Right lobe of liver (tissue), 6 donors: Measurements from ENCODE around the gene CDK2AP2. TPM values are rescaled to one million over a fixed set of nuclear protein-coding genes. Genes with fewer than 3 reads are reported as not detected.
"Not testable (repeated sequence)": the region's sequence is repeated elsewhere in the genome, so short reads cannot be mapped to it uniquely, and the experiment has no call there.

ENCODE experiments used
- ATAC-seq, 4 donors: fragments of 200-7000 bp; cut with Tn5 transposase; one replicate each; pipeline ENCODE4 v1.9.1; 2020; ENCODE audit warnings: mild to moderate bottlenecking in 4 of 4, moderate library complexity in 4 of 4
- DNase-seq, 3 donors: peaks; one replicate each; pipeline ENCODE4 v3.0.0-alpha.2; 2020
- H3K27ac ChIP-seq, 3 donors: fragments of 200-600 bp; one replicate each; pipeline ENCODE4 v1.8.0; 2022
- H3K27me3 ChIP-seq, 2 donors: fragments of 200-600 bp; one replicate each; pipeline ENCODE4 v1.8.0; 2022
- H3K36me3 ChIP-seq, 4 donors: fragments of 200-600 bp; sonication (generic) in 1 of 4; one replicate each; pipeline versions ENCODE4 v1.5.1 to v1.8.0; 2017 to 2022; ENCODE audit warnings: control low read depth in 1 of 4
- H3K4me1 ChIP-seq, 4 donors: fragments of 200-600 bp; sonication (generic) in 1 of 4; one replicate each; pipeline versions ENCODE4 v1.5.1 to v1.8.0; 2017 to 2022; ENCODE audit warnings: control low read depth in 1 of 4
- H3K4me3 ChIP-seq, 3 donors: fragments of 200-600 bp; one replicate each; pipeline ENCODE4 v1.8.0; 2022
- H3K9me3 ChIP-seq, 4 donors: fragments of 200-600 bp; sonication (generic) in 1 of 4; one replicate each; pipeline versions ENCODE4 v1.5.1 to v1.8.0; 2017 to 2022; ENCODE audit warnings: control low read depth in 1 of 4
- POLR2A ChIP-seq: fragments of 450-650 bp; IDR thresholded peaks from one replicate; pipeline ENCODE4 v1.6.1; 2017; ENCODE audit warnings: antibody characterized with exemption, mild to moderate bottlenecking
- WGBS: methylation state at CpG from one replicate; pipeline ENCODE4 v1.1.6; 2018; ENCODE audit warnings: low coverage, low lambda C conversion rate; ENCODE audit not compliant: insufficient coverage; ENCODE audit errors: missing lambda C conversion rate; 5-methylcytosine and 5-hydroxymethylcytosine counted together
- intact Hi-C, 2 donors: fragments of 100-400 bp; cut with DNase I; formaldehyde crosslinking; loops; one replicate each; pipeline versions ENCODE4 v1.11.2 to v1.14.1; 2022
- total RNA-seq, 6 experiments: library from RNA; depleted of rRNA in 2 of 6; stranded (reverse); fragments of >200 nt in 2 of 6; fragmentation: NEBNext Ultra II Directional in 3 of 6; extraction: Animal tissue kit (Norgen Biotek cat#: 25700) in 3 of 6; gene quantifications; one replicate each; pipeline versions ENCODE4 v1.1.0 to v1.2.4, GENCODE V29; 2016 to 2023
- TF ChIP-seq, protein P1 (sequence below), 4 donors: fragments of 200-600 bp in 3 of 4; fragments of 450-650 bp in 1 of 4; IDR thresholded peaks; one replicate each; pipeline versions ENCODE4 v1.5.1 to v1.8.0; 2016 to 2022; ENCODE audit warnings: antibody characterized with exemption in 4 of 4, mild to moderate bottlenecking in 2 of 4
- donor health status: DM: no; HTN: yes; CAD: no.
- donor health status: DM: no; HTN: no; CAD: no.
- donor health status: DM: no; HTN: no; CAD: no.
- donor health status: DM: no; HTN: yes; CAD: no.
- donor health status: DM: no; HTN: yes; CAD: no.

The CDK2AP2 gene
- total RNA-seq, 6 experiments from 2014 or later, result 45.2 to 74.9 (median 55.7) TPM

- no peaks in the 10 kb centered on the region for H3K27me3 ChIP-seq
- no peaks in the 10 kb centered on the region for H3K9me3 ChIP-seq
- intact Hi-C loops, result no loop called here
- 83% methylated on average over 6 of the region's 11 CpGs for WGBS
- ATAC-seq (no peak), DNase-seq (peak in 2 of 3 donors; percentile 28 to 50)
- H3K36me3 ChIP-seq, result peaks cover 0 to 6% (median 0%) of the 10 kb centered on the region in 4 donors
- H3K4me1 ChIP-seq, result peaks cover 0 to 15% (median 5%) of the 10 kb centered on the region in 4 donors
- TF ChIP-seq, protein P1, sequence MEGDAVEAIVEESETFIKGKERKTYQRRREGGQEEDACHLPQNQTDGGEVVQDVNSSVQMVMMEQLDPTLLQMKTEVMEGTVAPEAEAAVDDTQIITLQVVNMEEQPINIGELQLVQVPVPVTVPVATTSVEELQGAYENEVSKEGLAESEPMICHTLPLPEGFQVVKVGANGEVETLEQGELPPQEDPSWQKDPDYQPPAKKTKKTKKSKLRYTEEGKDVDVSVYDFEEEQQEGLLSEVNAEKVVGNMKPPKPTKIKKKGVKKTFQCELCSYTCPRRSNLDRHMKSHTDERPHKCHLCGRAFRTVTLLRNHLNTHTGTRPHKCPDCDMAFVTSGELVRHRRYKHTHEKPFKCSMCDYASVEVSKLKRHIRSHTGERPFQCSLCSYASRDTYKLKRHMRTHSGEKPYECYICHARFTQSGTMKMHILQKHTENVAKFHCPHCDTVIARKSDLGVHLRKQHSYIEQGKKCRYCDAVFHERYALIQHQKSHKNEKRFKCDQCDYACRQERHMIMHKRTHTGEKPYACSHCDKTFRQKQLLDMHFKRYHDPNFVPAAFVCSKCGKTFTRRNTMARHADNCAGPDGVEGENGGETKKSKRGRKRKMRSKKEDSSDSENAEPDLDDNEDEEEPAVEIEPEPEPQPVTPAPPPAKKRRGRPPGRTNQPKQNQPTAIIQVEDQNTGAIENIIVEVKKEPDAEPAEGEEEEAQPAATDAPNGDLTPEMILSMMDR (IDR thresholded peaks at IDR 0.05), result no peak
- TF ChIP-seq POLR2A, result no peak
- no peak overlapping the region for H3K4me3 ChIP-seq
- no peak overlapping the region for H3K27ac ChIP-seq
Measured at GRCh38 chr11:67484847-67485311, 23.1 kb downstream of the CDK2AP2 start.

GRCh38 chr11:67483831-67484665, 23.9 kb downstream of the CDK2AP2 start:
- no peaks in the 10 kb centered on the region for H3K9me3 ChIP-seq
- peak overlapping the region in 2 of 3 donors; percentile 61 to 66 for H3K4me3 ChIP-seq
- H3K27ac ChIP-seq, result no peak overlapping the region
- ATAC-seq (no peak), DNase-seq (no peak)
- TF ChIP-seq, protein P1 (IDR thresholded peaks at IDR 0.05), result no peak
- no peak for TF ChIP-seq POLR2A
- peaks cover 0 to 6% (median 0%) of the 10 kb centered on the region in 4 donors for H3K36me3 ChIP-seq
- no peaks in the 10 kb centered on the region for H3K27me3 ChIP-seq
- WGBS, result 87% methylated on average over 14 of the region's 16 CpGs
- peaks cover 0 to 15% (median 5%) of the 10 kb centered on the region in 4 donors for H3K4me1 ChIP-seq
- intact Hi-C loops, result no loop called here

DNA sequence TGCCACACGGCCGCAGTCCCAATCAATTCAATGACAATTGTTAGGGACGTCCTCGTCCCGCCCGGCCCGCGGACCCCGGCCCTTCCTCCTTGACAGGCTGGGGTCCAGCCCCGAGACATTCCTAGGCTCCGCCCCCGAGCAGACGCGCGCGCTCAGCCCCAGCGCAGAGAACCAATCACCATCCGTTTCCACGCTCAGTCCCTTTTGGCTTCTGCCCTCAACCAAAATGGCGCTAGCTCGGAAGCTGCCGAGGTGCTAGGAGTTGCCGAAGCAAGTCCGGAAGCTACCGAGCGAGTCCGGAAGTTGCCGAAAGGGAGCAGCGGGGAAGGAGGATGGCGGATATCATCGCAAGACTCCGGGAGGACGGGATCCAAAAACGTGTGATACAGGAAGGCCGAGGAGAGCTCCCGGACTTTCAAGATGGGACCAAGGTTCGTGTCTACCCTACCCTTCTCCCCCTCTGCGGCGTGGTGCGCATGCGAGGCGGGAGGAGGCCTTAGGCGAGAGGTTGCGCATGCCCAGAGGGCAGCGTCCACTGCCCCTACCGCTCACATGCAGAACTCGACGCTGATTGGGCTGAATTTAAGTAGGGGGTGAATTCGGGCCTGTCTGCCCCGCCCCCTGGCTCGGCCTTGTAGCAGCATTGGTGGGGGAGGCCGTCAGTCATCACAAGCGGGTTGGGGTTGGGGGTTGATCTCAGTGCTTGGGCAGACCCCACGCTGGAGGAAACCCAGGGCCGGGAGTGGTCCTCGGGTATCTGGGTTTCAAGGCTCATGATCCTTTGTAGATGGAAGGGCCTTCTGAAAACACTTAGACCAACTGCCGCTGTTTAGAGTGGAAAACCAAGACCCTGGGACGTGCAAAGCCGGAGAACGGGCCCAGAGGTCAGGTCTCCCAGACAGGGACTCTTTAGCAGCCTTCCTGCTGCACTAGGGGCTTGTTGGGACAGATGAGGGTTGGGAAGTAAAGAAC, 24.8 kb downstream of the CDK2AP2 start, which contains the start of gene AIP:
Gene AIP (plus strand): TSS at position 200 of the 972 bp plus-strand sequence. CDS start 133 bp downstream, at position 333.
- WGBS, result 1% methylated on average over 30 of the region's 60 CpGs
- H3K9me3 ChIP-seq, result no peaks in the 10 kb centered on the region
- intact Hi-C loops, result no loop called here
- ATAC-seq (peak; percentile 98 to 99 (median 98)), DNase-seq (peak; percentile 96 to 98 (median 97))
- peaks cover 0 to 5% (median 0%) of the 10 kb centered on the region in 4 donors for H3K36me3 ChIP-seq
- H3K4me1 ChIP-seq, result peaks cover 0 to 15% (median 5%) of the 10 kb centered on the region in 4 donors
- TF ChIP-seq, protein P1 (IDR thresholded peaks at IDR 0.05), result peak in 2 of 4 donors; percentile 14 to 29
- peak; percentile 60 for TF ChIP-seq POLR2A
- no peaks in the 10 kb centered on the region for H3K27me3 ChIP-seq
- peak within 1 kb of the TSS; percentile 58 to 78 (median 68) for H3K27ac ChIP-seq
- H3K4me3 ChIP-seq, result peak within 1 kb of the TSS; percentile 54 to 66 (median 61)

DNA sequence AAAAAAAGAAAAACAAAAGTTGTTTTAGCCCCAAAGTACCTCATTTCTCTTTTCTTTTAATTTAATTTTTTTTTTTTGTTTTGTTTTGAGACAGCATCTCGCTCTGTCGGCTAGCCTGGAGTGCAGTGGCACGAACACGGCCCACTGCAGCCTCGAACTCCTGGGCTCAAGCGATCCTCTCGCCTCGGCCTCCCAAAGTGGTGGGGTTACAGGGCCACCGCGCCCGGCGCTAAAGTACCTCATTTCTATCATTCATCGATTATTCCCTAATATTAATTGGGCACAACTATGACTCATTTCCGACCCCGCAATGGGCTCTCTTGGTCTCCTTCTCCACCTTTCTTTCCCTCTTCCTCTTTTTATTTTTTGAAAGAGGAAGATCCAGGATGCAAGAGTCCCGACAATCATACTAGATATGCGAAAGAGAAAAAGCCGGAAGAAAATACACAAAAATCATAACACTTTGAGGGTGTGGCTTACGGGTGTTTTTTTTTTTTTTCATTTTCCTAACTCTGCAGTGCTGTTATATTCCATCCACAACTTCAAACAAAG, 25.6 kb downstream of the CDK2AP2 start:
- intact Hi-C loops, result no loop called here
- H3K27ac ChIP-seq, result peak overlapping the region; percentile 58 to 78 (median 68)
- no peaks in the 10 kb centered on the region for H3K27me3 ChIP-seq
- no peaks in the 10 kb centered on the region for H3K36me3 ChIP-seq
- 41% methylated on average over 18 of the region's 19 CpGs for WGBS
- peak overlapping the region; percentile 54 to 66 (median 61) for H3K4me3 ChIP-seq
- TF ChIP-seq, protein P1 (IDR thresholded peaks at IDR 0.05), result no peak
- no peak for TF ChIP-seq POLR2A
- peak in 2 of 4 donors; percentile 27 to 31 for ATAC-seq
- H3K9me3 ChIP-seq, result no peaks in the 10 kb centered on the region
- no peak for DNase-seq
- peaks cover 0 to 15% (median 5%) of the 10 kb centered on the region in 4 donors for H3K4me1 ChIP-seq

GRCh38 chr11:67477344-67478050, 30.5 kb downstream of the CDK2AP2 start:
- ATAC-seq, DNase-seq: not testable (repeated sequence)
- 76% methylated on average over 14 of the region's 16 CpGs for WGBS

DNA sequence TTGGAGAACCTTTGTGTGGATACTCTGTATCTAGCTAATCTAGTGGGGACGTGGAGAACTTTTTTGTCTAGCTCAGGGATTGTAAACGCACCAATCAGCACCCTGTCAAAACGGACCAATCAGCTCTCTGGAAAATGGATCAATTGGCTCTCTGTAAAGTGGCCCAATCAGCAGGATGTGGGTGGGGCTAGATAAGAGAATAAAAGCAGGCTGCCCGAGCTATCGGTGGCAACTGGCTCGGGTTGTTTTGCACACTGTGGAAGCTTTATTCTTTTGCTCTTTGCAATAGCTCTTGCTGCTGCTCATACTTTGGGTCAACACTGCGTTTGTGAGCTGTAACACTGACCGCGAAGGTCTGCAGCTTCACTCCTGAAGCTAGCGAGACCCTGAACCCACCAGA, 31.3 kb downstream of the CDK2AP2 start:
- 76% methylated on average over 9 of the region's 10 CpGs for WGBS
- peaks cover 0 to 11% (median 0%) of the 10 kb centered on the region in 4 donors for H3K4me1 ChIP-seq
- intact Hi-C loops, H3K9me3 ChIP-seq, H3K36me3 ChIP-seq, DNase-seq, H3K27me3 ChIP-seq, H3K4me3 ChIP-seq, ATAC-seq, H3K27ac ChIP-seq: not testable (repeated sequence)

More at GRCh38 chr11:67477344-67478050, 30.5 kb downstream of the CDK2AP2 start:
- H3K27ac ChIP-seq, intact Hi-C loops, H3K4me3 ChIP-seq, H3K9me3 ChIP-seq, H3K36me3 ChIP-seq, H3K27me3 ChIP-seq: not testable (repeated sequence)
- peaks cover 0 to 14% (median 0%) of the 10 kb centered on the region in 4 donors for H3K4me1 ChIP-seq
